ENCODE measurements around the gene BLOC1S4. TPM values are rescaled to one million over a fixed set of nuclear protein-coding genes. Genes with fewer than 3 reads are reported as not detected.

Gene BLOC1S4
- total RNA-seq, 3 donors from 2014 or later, result 18.9 to 23.6 (median 19.8) TPM

GRCh38 chr4:6710996-6711395 is 5.0 kb upstream of the BLOC1S4 start:
- no peak overlapping the region for H3K27ac ChIP-seq
- H3K9me3 ChIP-seq, result no peaks in the 10 kb centered on the region
- no peaks in the 10 kb centered on the region for H3K27me3 ChIP-seq
- peaks cover 0 to 19% of the 10 kb centered on the region in 2 donors for H3K4me1 ChIP-seq
- no peak for TF ChIP-seq POLR2AphosphoS5 (IDR thresholded peaks at IDR 0.05)
- TF ChIP-seq POLR2A (IDR thresholded peaks at IDR 0.05), result no peak
- TF ChIP-seq CTCF (IDR thresholded peaks at IDR 0.05), result no peak
- intact Hi-C loops (cut with DNase I; ENCODE audit: low total_unique reads), result no loop called here
- H3K4me3 ChIP-seq, result no peak overlapping the region
- no peaks in the 10 kb centered on the region for H3K36me3 ChIP-seq
- no peak for DNase-seq (ENCODE audit: low spot score in 2 of 2)

- DNase-seq (ENCODE audit: low spot score in 2 of 2), result no peak
- Histone ChIP-seq H3K36me3 (no peaks in the 10 kb centered on the region), H3K9me3 (no peaks in the 10 kb centered on the region), H3K4me1 (peaks cover 0 to 4% of the 10 kb centered on the region in 2 donors), H3K27me3 (no peaks in the 10 kb centered on the region), H3K4me3 (no peak overlapping the region), H3K27ac (no peak overlapping the region)
- TF ChIP-seq CTCF (IDR thresholded peaks at IDR 0.05) (no peak), POLR2AphosphoS5 (IDR thresholded peaks at IDR 0.05) (no peak), POLR2A (IDR thresholded peaks at IDR 0.05) (no peak)
- intact Hi-C loops (cut with DNase I; ENCODE audit: low total_unique reads), result no loop called here
These were observed 1.0 kb upstream of the BLOC1S4 start for GRCh38 chr4:6714954-6715353.

- H3K27me3 ChIP-seq, result no peaks in the 10 kb centered on the region
- no peak for TF ChIP-seq POLR2AphosphoS5 (IDR thresholded peaks at IDR 0.05)
- no peak for TF ChIP-seq CTCF (IDR thresholded peaks at IDR 0.05)
- TF ChIP-seq POLR2A (IDR thresholded peaks at IDR 0.05), result no peak
- H3K4me3 ChIP-seq, result peak overlapping the region; percentile 75 to 84 (median 83)
- DNase-seq (ENCODE audit: low spot score in 2 of 2), result no peak
- intact Hi-C loops (cut with DNase I; ENCODE audit: low total_unique reads), result no loop called here
- H3K27ac ChIP-seq, result peak overlapping the region; percentile 93 to 95
- H3K4me1 ChIP-seq, result peaks cover 0 to 4% of the 10 kb centered on the region in 2 donors
- H3K36me3 ChIP-seq, result no peaks in the 10 kb centered on the region
- no peaks in the 10 kb centered on the region for H3K9me3 ChIP-seq
These were observed 313 bp upstream of the BLOC1S4 start for GRCh38 chr4:6715704-6716017.

- peaks cover 0 to 4% of the 10 kb centered on the region in 2 donors for H3K4me1 ChIP-seq
- no peaks in the 10 kb centered on the region for H3K27me3 ChIP-seq
- no peak for DNase-seq (ENCODE audit: low spot score in 2 of 2)
- H3K4me3 ChIP-seq, result peak overlapping the region; percentile 75 to 84 (median 83)
- intact Hi-C loops (cut with DNase I; ENCODE audit: low total_unique reads), result no loop called here
- H3K27ac ChIP-seq, result peak overlapping the region in 1 of 2 donors; percentile 93
- TF ChIP-seq CTCF (IDR thresholded peaks at IDR 0.05) (no peak), POLR2A (IDR thresholded peaks at IDR 0.05) (no peak), POLR2AphosphoS5 (IDR thresholded peaks at IDR 0.05) (no peak)
- no peaks in the 10 kb centered on the region for H3K36me3 ChIP-seq
- no peaks in the 10 kb centered on the region for H3K9me3 ChIP-seq
These were observed 1.1 kb downstream of the BLOC1S4 start for GRCh38 chr4:6716958-6717655.

GRCh38 chr4:6718932-6719610 is 3.1 kb downstream of the BLOC1S4 start:
- no peak for TF ChIP-seq CTCF (IDR thresholded peaks at IDR 0.05)
- no peak for TF ChIP-seq POLR2A (IDR thresholded peaks at IDR 0.05)
- no peak for TF ChIP-seq POLR2AphosphoS5 (IDR thresholded peaks at IDR 0.05)
- intact Hi-C loops (cut with DNase I; ENCODE audit: low total_unique reads), result no loop called here
- H3K36me3 ChIP-seq, result no peaks in the 10 kb centered on the region
- H3K27me3 ChIP-seq, result no peaks in the 10 kb centered on the region
- H3K9me3 ChIP-seq, result no peaks in the 10 kb centered on the region
- H3K4me3 ChIP-seq, result no peak overlapping the region
- H3K27ac ChIP-seq, result no peak overlapping the region
- DNase-seq (ENCODE audit: low spot score in 2 of 2), result no peak
- H3K4me1 ChIP-seq, result peaks cover 0 to 4% of the 10 kb centered on the region in 2 donors
